Right lobe of liver (tissue), 4 donors: ENCODE measurements around the gene KIF25.

Source experiments
- CTCF ChIP-seq, 4 donors: fragments of 200-600 bp in 3 of 4; fragments of 450-650 bp in 1 of 4; IDR thresholded peaks; one replicate each; pipeline versions ENCODE4 v1.5.1 to v1.8.0; 2016 to 2022; ENCODE audit warnings: antibody characterized with exemption in 4 of 4, mild to moderate bottlenecking in 2 of 4
- POLR2A ChIP-seq: fragments of 450-650 bp; IDR thresholded peaks from one replicate; pipeline ENCODE4 v1.6.1; 2017; ENCODE audit warnings: antibody characterized with exemption, mild to moderate bottlenecking
- donor health status: DM: no; HTN: no; CAD: no.
- donor health status: DM: no; HTN: no; CAD: no.
- donor health status: DM: no; HTN: yes; CAD: no.

GRCh38 chr6:168009331-168009730, 11.9 kb downstream of the KIF25 start:
- TF ChIP-seq CTCF (IDR thresholded peaks at IDR 0.05) = no peak
- TF ChIP-seq POLR2A = no peak
